ENCODE data around the gene TSN. TPM values are rescaled to one million over a fixed set of nuclear protein-coding genes. Genes with fewer than 3 reads are reported as not detected.

TSN gene
- total RNA-seq: 51.1 and 60.4 TPM in 2 replicates

DNA sequence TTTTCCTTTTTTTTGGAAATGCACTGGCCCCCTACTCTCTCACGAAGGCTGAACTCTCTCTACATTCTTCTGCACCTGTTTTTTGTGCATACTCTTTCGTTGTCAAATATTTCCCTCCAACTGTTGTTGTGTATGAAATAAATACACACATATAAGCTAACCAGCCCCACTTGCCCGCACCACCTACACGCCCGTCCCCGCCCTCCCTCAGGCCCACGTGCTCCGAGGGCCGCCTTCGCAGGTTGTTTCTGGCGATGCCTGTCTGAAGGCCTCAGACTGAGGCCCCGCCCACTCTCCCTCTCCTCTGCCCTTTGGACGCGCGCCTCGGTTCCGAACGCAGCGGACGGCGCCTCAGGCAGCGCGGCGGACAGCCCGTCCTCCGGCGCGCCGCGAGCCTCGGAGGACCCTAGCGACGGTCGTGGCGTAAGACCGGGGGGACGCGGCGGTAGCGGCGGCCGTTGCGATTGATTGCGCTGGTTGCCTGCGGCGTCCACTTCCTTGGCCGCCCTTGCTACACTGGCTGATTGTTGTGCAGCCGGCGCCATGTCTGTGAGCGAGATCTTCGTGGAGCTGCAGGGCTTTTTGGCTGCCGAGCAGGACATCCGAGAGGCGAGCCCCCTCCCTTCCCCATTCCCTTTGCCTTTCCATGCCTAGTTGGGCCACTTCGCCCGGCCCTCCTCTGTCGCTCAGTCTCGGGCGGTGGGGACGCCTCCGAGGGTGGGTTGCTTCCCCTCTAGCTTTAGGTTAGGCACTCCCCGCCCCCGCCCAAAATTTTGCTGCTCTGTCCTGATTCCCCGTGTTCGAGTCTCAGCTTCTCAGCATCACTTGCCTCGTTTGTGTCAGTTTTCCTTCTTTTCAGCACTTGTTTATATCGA lies at the start of gene TSN:
Gene TSN (plus strand): TSS at position 415 of the 875 bp plus-strand sequence. CDS start 129 bp downstream, at position 544.

DNA sequence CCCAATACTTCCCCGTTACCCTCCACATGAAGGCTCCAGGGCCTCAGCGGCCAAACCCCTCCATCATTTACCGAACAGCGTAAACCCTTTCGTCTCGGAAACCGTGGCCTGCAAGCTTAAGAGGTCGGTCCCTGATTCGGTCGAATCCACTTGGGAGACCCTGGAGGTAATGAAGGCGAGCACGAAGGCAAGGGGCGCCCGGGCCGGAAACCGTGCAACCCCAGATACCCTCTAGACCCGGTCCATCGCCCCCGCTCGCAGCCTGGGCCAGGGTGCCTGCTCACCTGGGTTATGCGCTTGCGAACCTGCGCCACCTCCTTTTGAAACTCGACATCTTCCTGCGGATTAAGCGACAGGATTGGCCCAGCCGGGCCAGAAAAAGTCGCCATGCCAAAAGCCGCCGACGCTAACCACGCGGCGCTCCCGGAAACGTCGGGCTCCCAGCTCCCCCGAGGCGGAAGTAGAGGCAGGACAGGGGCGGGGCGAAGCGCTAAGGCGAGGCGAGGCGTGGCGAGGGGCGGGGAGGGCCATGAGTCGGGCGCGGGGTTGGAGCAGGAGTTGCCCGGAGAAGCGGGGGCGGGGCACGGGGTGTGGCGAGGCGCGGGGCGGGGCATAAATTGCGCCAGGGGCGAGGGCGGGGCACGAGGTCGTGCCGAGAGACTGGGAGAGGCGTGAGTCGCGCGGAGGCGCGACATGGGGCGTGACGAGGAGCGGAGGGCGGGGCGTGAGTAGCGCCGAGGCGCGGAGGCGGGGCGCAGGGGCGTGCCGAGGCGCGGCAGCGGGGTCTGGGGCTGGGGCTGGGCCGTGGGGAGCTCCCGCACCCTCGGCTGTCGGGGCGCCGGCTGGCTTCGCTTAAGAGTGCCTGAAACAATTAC lies 18.8 kb upstream of the TSN start, which contains the start of gene NIFK:
Gene NIFK (minus strand): TSS at position 414 of the 875 bp plus-strand sequence. CDS start 25 bp downstream, at position 389.

Other genes starting within 250 kb of the TSN start
- gene RNU4ATAC, start 224.8 kb upstream of the TSN start, total RNA-seq: under 0.01 TPM in 1 of 2 replicates, not detected in the other
- gene CLASP1, start 106.2 kb upstream of the TSN start, total RNA-seq: 36.2 and 39.6 TPM in 2 replicates
- gene NIFK, start 18.8 kb upstream of the TSN start, total RNA-seq: 41.6 and 43.6 TPM in 2 replicates